ENCODE measurements around the gene JMJD1C.

GRCh38 chr10:63250032-63250431, 215.7 kb downstream of the JMJD1C start:
- TF ChIP-seq EZH2phosphoT487 (IDR thresholded peaks at IDR 0.05; ENCODE audit: borderline replicate concordance) = no peak
- TF ChIP-seq CTCF (conservative IDR thresholded peaks at IDR 0.05; ENCODE audit: low read length) = no peak

Data from Loucy (cell line).